ENCODE measurements around the gene LILRB4.

DNA sequence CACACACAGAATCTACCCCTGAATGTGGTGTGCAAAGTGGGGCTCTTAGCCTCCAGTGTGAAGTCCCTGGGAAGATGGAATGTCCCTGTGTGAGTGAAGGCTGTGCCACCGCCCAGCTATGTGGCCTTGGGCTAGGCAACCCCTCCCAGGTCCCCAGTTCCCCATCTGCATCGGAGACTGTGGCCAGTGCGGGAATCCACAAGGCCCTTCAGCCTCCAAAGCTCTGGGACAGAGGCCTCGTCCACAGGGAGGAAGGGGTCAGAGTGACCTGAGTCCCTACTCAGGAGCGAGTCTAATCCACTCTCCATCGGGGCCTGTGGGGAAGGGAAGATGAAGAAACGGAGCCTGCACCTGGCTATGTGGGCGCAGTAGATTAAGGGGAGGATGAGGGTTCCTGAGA lies 42.1 kb downstream of the LILRB4 start:
- TF ChIP-seq, protein P1, sequence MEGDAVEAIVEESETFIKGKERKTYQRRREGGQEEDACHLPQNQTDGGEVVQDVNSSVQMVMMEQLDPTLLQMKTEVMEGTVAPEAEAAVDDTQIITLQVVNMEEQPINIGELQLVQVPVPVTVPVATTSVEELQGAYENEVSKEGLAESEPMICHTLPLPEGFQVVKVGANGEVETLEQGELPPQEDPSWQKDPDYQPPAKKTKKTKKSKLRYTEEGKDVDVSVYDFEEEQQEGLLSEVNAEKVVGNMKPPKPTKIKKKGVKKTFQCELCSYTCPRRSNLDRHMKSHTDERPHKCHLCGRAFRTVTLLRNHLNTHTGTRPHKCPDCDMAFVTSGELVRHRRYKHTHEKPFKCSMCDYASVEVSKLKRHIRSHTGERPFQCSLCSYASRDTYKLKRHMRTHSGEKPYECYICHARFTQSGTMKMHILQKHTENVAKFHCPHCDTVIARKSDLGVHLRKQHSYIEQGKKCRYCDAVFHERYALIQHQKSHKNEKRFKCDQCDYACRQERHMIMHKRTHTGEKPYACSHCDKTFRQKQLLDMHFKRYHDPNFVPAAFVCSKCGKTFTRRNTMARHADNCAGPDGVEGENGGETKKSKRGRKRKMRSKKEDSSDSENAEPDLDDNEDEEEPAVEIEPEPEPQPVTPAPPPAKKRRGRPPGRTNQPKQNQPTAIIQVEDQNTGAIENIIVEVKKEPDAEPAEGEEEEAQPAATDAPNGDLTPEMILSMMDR (tag by site-specific recombination; IDR thresholded peaks at IDR 0.05), result no peak
- no peak for TF ChIP-seq KLF16 (tag by site-specific recombination; IDR thresholded peaks at IDR 0.05)
- TF ChIP-seq, protein P2, sequence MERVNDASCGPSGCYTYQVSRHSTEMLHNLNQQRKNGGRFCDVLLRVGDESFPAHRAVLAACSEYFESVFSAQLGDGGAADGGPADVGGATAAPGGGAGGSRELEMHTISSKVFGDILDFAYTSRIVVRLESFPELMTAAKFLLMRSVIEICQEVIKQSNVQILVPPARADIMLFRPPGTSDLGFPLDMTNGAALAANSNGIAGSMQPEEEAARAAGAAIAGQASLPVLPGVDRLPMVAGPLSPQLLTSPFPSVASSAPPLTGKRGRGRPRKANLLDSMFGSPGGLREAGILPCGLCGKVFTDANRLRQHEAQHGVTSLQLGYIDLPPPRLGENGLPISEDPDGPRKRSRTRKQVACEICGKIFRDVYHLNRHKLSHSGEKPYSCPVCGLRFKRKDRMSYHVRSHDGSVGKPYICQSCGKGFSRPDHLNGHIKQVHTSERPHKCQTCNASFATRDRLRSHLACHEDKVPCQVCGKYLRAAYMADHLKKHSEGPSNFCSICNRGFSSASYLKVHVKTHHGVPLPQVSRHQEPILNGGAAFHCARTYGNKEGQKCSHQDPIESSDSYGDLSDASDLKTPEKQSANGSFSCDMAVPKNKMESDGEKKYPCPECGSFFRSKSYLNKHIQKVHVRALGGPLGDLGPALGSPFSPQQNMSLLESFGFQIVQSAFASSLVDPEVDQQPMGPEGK (tag by site-specific recombination; IDR thresholded peaks at IDR 0.05), result no peak
- TF ChIP-seq, protein P3, sequence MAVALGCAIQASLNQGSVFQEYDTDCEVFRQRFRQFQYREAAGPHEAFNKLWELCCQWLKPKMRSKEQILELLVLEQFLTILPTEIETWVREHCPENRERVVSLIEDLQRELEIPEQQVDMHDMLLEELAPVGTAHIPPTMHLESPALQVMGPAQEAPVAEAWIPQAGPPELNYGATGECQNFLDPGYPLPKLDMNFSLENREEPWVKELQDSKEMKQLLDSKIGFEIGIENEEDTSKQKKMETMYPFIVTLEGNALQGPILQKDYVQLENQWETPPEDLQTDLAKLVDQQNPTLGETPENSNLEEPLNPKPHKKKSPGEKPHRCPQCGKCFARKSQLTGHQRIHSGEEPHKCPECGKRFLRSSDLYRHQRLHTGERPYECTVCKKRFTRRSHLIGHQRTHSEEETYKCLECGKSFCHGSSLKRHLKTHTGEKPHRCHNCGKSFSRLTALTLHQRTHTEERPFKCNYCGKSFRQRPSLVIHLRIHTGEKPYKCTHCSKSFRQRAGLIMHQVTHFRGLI (tag by site-specific recombination; IDR thresholded peaks at IDR 0.05), result no peak

All from HEK293 (cell line).